NCI-H446 treated with DMSO at 0.1 percent for 48 hours (cell line): ENCODE data around the gene CDC37.
"Not testable (repeated sequence)": the region's sequence is repeated elsewhere in the genome, so short reads cannot be mapped to it uniquely, and the experiment has no call there.

Source experiments
- DNase-seq: peaks from one replicate; lab custom pipeline; 2025; lab: John Stamatoyannopoulos, UW

The CDC37 gene

GRCh38 chr19:10395003-10395402, 8.3 kb downstream of the CDC37 start:
- DNase-seq = no peak

GRCh38 chr19:10393137-10393536, 10.2 kb downstream of the CDC37 start:
- DNase-seq = no peak

- DNase-seq = no peak
These were observed 11.2 kb downstream of the CDC37 start for GRCh38 chr19:10392120-10392519.

- peak; percentile 9 for DNase-seq
These were observed 12.6 kb downstream of the CDC37 start for GRCh38 chr19:10390652-10391286.

- no peak for DNase-seq
These were observed 13.5 kb downstream of the CDC37 start for GRCh38 chr19:10389863-10390262.

GRCh38 chr19:10388957-10389356, 14.4 kb downstream of the CDC37 start:
- DNase-seq = peak; percentile 43

- no peak for DNase-seq
These were observed 18.8 kb downstream of the CDC37 start for GRCh38 chr19:10384580-10384979.

GRCh38 chr19:10383223-10383499, 20.2 kb downstream of the CDC37 start:
- not testable (repeated sequence) for DNase-seq

GRCh38 chr19:10380313-10381102, 22.8 kb downstream of the CDC37 start, which contains the start of gene TYK2:
TYK2 (minus strand) TSS chr19:10380572; CDS start chr19:10378406, 2,166 bp downstream.
- DNase-seq = peak; percentile 99

GRCh38 chr19:10379880-10380312, 23.4 kb downstream of the CDC37 start:
- no peak for DNase-seq

- DNase-seq = no peak
These were observed 25.2 kb downstream of the CDC37 start for GRCh38 chr19:10378124-10378523.

- DNase-seq = not testable (repeated sequence)
These were observed 26.2 kb downstream of the CDC37 start for GRCh38 chr19:10377140-10377640.

GRCh38 chr19:10374931-10375330, 28.4 kb downstream of the CDC37 start:
- no peak for DNase-seq

GRCh38 chr19:10372690-10373089, 30.7 kb downstream of the CDC37 start:
- no peak for DNase-seq

- DNase-seq = no peak
These were observed 35.1 kb downstream of the CDC37 start for GRCh38 chr19:10368101-10368803.

- DNase-seq = not testable (repeated sequence)
These were observed 36.3 kb downstream of the CDC37 start for GRCh38 chr19:10366950-10367512.

GRCh38 chr19:10365518-10365917, 37.8 kb downstream of the CDC37 start:
- DNase-seq = no peak

- DNase-seq = no peak
These were observed 38.7 kb downstream of the CDC37 start for GRCh38 chr19:10364644-10365043.

- DNase-seq = no peak
These were observed 39.5 kb downstream of the CDC37 start for GRCh38 chr19:10363789-10364281.

GRCh38 chr19:10362259-10362658, 41.1 kb downstream of the CDC37 start:
- DNase-seq = no peak

GRCh38 chr19:10361569-10362011, 41.8 kb downstream of the CDC37 start:
- DNase-seq = no peak

- no peak for DNase-seq
These were observed 46.9 kb downstream of the CDC37 start for GRCh38 chr19:10356431-10356830.
